Measurements from ENCODE around the gene ERBB4. TPM values are rescaled to one million over a fixed set of nuclear protein-coding genes. Genes with fewer than 3 reads are reported as not detected.

The ERBB4 gene
- total RNA-seq, 1 experiment from 2014 or later = 0.15 TPM

DNA sequence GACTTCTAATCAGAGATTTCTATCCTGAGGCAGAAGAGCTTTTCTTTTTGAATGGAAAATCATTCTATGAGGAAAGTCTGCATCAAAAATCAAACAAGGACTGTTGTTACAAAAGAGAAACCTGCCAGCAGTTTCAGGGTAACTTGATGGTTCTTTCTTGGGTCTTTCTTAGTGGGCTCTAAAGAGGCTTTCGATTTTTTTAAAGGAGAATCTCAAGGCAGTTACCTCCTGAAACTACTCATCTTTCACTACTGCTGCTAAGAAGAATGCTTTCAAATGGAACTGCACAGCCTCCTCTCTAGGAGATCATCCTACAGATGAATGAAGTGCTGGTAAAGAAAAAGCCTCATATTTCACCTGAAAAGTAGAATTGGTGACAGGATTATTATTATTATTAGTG, 272.3 kb downstream of the ERBB4 start:
- DNase-seq (ENCODE audit: low read depth, low spot score) (no peak), ATAC-seq (no peak)
- ChIA-PET POLR2A (no interaction called here), CTCF (no interaction called here)
- no TSS peak for BruUV-seq (replicated peaks)
- in situ Hi-C loops (cut with HindIII; ENCODE audit: low pct_unique_long_range_greater_than_20kb, low sequenced_read_pairs) (no loop called here), intact Hi-C loops (cut with micrococcal nuclease; ENCODE audit: unreplicated experiment) (no loop called here)
- Histone ChIP-seq H3K4me1 (ENCODE audit: control insufficient read depth, insufficient read depth, low read length) (no peaks in the 10 kb centered on the region), H3K27me3 (ENCODE audit: control insufficient read depth, insufficient read depth, low read length) (no peaks in the 10 kb centered on the region), H3K36me3 (ENCODE audit: control insufficient read depth, insufficient read depth, low read length) (no peaks in the 10 kb centered on the region), H3K4me3 (ENCODE audit: low read depth in 2 of 2, low read length in 2 of 2) (no peak overlapping the region), H3K9me3 (ENCODE audit: control insufficient read depth, insufficient read depth, low read depth, low read length) (no peaks in the 10 kb centered on the region), H3K27ac (ENCODE audit: low read length) (no peak overlapping the region)
- TF ChIP-seq POLR2AphosphoS5 (IDR thresholded peaks at IDR 0.05; ENCODE audit: low read depth, low read length) = no peak
- no peak for TF ChIP-seq SIN3A (IDR thresholded peaks at IDR 0.05; ENCODE audit: borderline replicate concordance, insufficient read depth, low read depth, low read length)
- TF ChIP-seq, protein P1, sequence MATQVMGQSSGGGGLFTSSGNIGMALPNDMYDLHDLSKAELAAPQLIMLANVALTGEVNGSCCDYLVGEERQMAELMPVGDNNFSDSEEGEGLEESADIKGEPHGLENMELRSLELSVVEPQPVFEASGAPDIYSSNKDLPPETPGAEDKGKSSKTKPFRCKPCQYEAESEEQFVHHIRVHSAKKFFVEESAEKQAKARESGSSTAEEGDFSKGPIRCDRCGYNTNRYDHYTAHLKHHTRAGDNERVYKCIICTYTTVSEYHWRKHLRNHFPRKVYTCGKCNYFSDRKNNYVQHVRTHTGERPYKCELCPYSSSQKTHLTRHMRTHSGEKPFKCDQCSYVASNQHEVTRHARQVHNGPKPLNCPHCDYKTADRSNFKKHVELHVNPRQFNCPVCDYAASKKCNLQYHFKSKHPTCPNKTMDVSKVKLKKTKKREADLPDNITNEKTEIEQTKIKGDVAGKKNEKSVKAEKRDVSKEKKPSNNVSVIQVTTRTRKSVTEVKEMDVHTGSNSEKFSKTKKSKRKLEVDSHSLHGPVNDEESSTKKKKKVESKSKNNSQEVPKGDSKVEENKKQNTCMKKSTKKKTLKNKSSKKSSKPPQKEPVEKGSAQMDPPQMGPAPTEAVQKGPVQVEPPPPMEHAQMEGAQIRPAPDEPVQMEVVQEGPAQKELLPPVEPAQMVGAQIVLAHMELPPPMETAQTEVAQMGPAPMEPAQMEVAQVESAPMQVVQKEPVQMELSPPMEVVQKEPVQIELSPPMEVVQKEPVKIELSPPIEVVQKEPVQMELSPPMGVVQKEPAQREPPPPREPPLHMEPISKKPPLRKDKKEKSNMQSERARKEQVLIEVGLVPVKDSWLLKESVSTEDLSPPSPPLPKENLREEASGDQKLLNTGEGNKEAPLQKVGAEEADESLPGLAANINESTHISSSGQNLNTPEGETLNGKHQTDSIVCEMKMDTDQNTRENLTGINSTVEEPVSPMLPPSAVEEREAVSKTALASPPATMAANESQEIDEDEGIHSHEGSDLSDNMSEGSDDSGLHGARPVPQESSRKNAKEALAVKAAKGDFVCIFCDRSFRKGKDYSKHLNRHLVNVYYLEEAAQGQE (IDR thresholded peaks at IDR 0.05; ENCODE audit: insufficient read depth in 1 of 2, low read depth in 2 of 2, low read length in 1 of 2) = no peak
- no peak for TF ChIP-seq TCF7L2 (IDR thresholded peaks at IDR 0.05; ENCODE audit: low read depth, low read length)
- TF ChIP-seq, protein P2, sequence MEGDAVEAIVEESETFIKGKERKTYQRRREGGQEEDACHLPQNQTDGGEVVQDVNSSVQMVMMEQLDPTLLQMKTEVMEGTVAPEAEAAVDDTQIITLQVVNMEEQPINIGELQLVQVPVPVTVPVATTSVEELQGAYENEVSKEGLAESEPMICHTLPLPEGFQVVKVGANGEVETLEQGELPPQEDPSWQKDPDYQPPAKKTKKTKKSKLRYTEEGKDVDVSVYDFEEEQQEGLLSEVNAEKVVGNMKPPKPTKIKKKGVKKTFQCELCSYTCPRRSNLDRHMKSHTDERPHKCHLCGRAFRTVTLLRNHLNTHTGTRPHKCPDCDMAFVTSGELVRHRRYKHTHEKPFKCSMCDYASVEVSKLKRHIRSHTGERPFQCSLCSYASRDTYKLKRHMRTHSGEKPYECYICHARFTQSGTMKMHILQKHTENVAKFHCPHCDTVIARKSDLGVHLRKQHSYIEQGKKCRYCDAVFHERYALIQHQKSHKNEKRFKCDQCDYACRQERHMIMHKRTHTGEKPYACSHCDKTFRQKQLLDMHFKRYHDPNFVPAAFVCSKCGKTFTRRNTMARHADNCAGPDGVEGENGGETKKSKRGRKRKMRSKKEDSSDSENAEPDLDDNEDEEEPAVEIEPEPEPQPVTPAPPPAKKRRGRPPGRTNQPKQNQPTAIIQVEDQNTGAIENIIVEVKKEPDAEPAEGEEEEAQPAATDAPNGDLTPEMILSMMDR (IDR thresholded peaks at IDR 0.05) = no peak

DNA sequence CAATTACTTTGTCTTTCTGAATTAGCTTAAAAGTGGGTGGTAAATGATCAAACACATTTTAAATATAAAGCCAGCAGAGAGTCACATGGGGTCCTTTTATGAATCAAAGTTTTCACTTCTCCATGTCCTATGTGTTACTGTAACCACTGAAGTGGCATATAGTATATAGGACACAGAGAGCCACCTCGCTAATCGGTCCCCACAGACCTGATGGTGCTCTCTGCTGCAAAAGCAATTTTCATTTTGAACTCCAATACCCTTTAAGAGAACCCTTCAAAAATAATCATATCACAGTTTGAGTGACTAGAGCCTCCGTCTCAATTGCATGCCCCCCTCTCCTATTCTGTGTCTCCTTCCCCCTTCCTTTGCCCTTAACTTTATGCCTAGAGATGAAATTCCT, 272.8 kb downstream of the ERBB4 start:
- ATAC-seq (no peak), DNase-seq (ENCODE audit: low read depth, low spot score) (no peak)
- TF ChIP-seq, protein P1 (IDR thresholded peaks at IDR 0.05; ENCODE audit: insufficient read depth in 1 of 2, low read depth in 2 of 2, low read length in 1 of 2) = no peak
- TF ChIP-seq SIN3A (IDR thresholded peaks at IDR 0.05; ENCODE audit: borderline replicate concordance, insufficient read depth, low read depth, low read length) = no peak
- Histone ChIP-seq H3K4me3 (ENCODE audit: low read depth in 2 of 2, low read length in 2 of 2) (no peak overlapping the region), H3K27ac (ENCODE audit: low read length) (no peak overlapping the region), H3K36me3 (ENCODE audit: control insufficient read depth, insufficient read depth, low read length) (no peaks in the 10 kb centered on the region), H3K9me3 (ENCODE audit: control insufficient read depth, insufficient read depth, low read depth, low read length) (no peaks in the 10 kb centered on the region), H3K27me3 (ENCODE audit: control insufficient read depth, insufficient read depth, low read length) (no peaks in the 10 kb centered on the region), H3K4me1 (ENCODE audit: control insufficient read depth, insufficient read depth, low read length) (no peaks in the 10 kb centered on the region)
- ChIA-PET POLR2A (no interaction called here), CTCF (no interaction called here)
- in situ Hi-C loops (cut with HindIII; ENCODE audit: low pct_unique_long_range_greater_than_20kb, low sequenced_read_pairs) = no loop called here
- intact Hi-C loops (cut with micrococcal nuclease; ENCODE audit: unreplicated experiment) = no loop called here
- no TSS peak for BruUV-seq (replicated peaks)
